ENCODE data around the gene OR10J4. TPM values are rescaled to one million over a fixed set of nuclear protein-coding genes. Genes with fewer than 3 reads are reported as not detected.

Gene OR10J4
- total RNA-seq, 1 donor from 2014 or later = not detected

- H3K27ac ChIP-seq = no peak overlapping the region
- no peak for TF ChIP-seq CTCF (IDR thresholded peaks at IDR 0.05)
- H3K4me1 ChIP-seq = no peaks in the 10 kb centered on the region
- H3K36me3 ChIP-seq = no peaks in the 10 kb centered on the region
- ATAC-seq = peak; percentile 52
- no peak for DNase-seq
- H3K4me3 ChIP-seq = no peak overlapping the region
- intact Hi-C loops (cut with DNase I) = no loop called here
- H3K27me3 ChIP-seq = no peaks in the 10 kb centered on the region
- H3K9me3 ChIP-seq = no peaks in the 10 kb centered on the region
These were observed 2.7 kb upstream of the OR10J4 start for GRCh38 chr1:159429074-159429861.

- intact Hi-C loops (cut with DNase I) = no loop called here
- ATAC-seq = peak; percentile 64
These were observed 1.0 kb upstream of the OR10J4 start for GRCh38 chr1:159430985-159431384.

GRCh38 chr1:159436469-159436868 is 4.5 kb downstream of the OR10J4 start:
- H3K27ac ChIP-seq = no peak overlapping the region
- intact Hi-C loops (cut with DNase I) = no loop called here

More at GRCh38 chr1:159430985-159431384, 1.0 kb upstream of the OR10J4 start:
- no peak for TF ChIP-seq CTCF (IDR thresholded peaks at IDR 0.05)
- Histone ChIP-seq H3K4me1 (no peaks in the 10 kb centered on the region), H3K9me3 (no peaks in the 10 kb centered on the region), H3K27me3 (no peaks in the 10 kb centered on the region), H3K36me3 (no peaks in the 10 kb centered on the region), H3K4me3 (no peak overlapping the region), H3K27ac (no peak overlapping the region)
- no peak for DNase-seq

GRCh38 chr1:159439422-159439821 is 7.4 kb downstream of the OR10J4 start, which contains the start of gene OR10J1:
OR10J1 (plus strand) TSS chr1:159439722; CDS start chr1:159439792, 70 bp downstream.
- Histone ChIP-seq H3K27me3 (no peaks in the 10 kb centered on the region), H3K27ac (no peak within 1 kb of the TSS), H3K4me3 (no peak within 1 kb of the TSS), H3K9me3 (no peaks in the 10 kb centered on the region), H3K4me1 (no peaks in the 10 kb centered on the region), H3K36me3 (no peaks in the 10 kb centered on the region)
- DNase-seq (no peak), ATAC-seq (no peak)
- intact Hi-C loops (cut with DNase I) = no loop called here
- no peak for TF ChIP-seq CTCF (IDR thresholded peaks at IDR 0.05)

More at GRCh38 chr1:159436469-159436868, 4.5 kb downstream of the OR10J4 start:
- H3K27me3 ChIP-seq = no peaks in the 10 kb centered on the region
- no peaks in the 10 kb centered on the region for H3K9me3 ChIP-seq
- no peaks in the 10 kb centered on the region for H3K36me3 ChIP-seq
- H3K4me3 ChIP-seq = no peak overlapping the region
- no peak for DNase-seq
- H3K4me1 ChIP-seq = no peaks in the 10 kb centered on the region
- no peak for ATAC-seq
- TF ChIP-seq CTCF (IDR thresholded peaks at IDR 0.05) = no peak

- TF ChIP-seq CTCF (IDR thresholded peaks at IDR 0.05) = no peak
- DNase-seq = no peak
- Histone ChIP-seq H3K4me1 (no peaks in the 10 kb centered on the region), H3K36me3 (no peaks in the 10 kb centered on the region), H3K27ac (no peak overlapping the region), H3K4me3 (no peak overlapping the region), H3K9me3 (no peaks in the 10 kb centered on the region), H3K27me3 (no peaks in the 10 kb centered on the region)
- no peak for ATAC-seq
- intact Hi-C loops (cut with DNase I) = no loop called here
These were observed 9.4 kb downstream of the OR10J4 start for GRCh38 chr1:159441360-159441759.
